GM19043 (cell line): ENCODE data around the gene PHYKPL.
"Not testable (repeated sequence)": the region's sequence is repeated elsewhere in the genome, so short reads cannot be mapped to it uniquely, and the experiment has no call there.

Experiments
- ATAC-seq: cut with Tn5 transposase; IDR thresholded peaks from one replicate; pipeline ENCODE4 v1.9.1; 2021; ENCODE audit warnings: low read depth; ENCODE audit not compliant: unreplicated experiment

PHYKPL gene

GRCh38 chr5:178265746-178266145 is 33.1 kb upstream of the PHYKPL start:
- no peak for ATAC-seq

- no peak for ATAC-seq
Observed at GRCh38 chr5:178264044-178264443, 31.4 kb upstream of the PHYKPL start.

- no peak for ATAC-seq
Observed at GRCh38 chr5:178261666-178262600, 29.3 kb upstream of the PHYKPL start.

GRCh38 chr5:178259623-178260536 is 27.3 kb upstream of the PHYKPL start:
- no peak for ATAC-seq

GRCh38 chr5:178257650-178258049 is 25.0 kb upstream of the PHYKPL start:
- no peak for ATAC-seq

GRCh38 chr5:178256746-178257145 is 24.1 kb upstream of the PHYKPL start:
- ATAC-seq, result no peak

- not testable (repeated sequence) for ATAC-seq
Observed at GRCh38 chr5:178253632-178254031, 21.0 kb upstream of the PHYKPL start.

GRCh38 chr5:178252258-178252657 is 19.7 kb upstream of the PHYKPL start:
- ATAC-seq, result no peak

- no peak for ATAC-seq
Observed at GRCh38 chr5:178250263-178250662, 17.7 kb upstream of the PHYKPL start.

GRCh38 chr5:178249191-178249989 is 16.8 kb upstream of the PHYKPL start:
- ATAC-seq, result no peak

GRCh38 chr5:178248750-178249149 is 16.1 kb upstream of the PHYKPL start:
- no peak for ATAC-seq

GRCh38 chr5:178247481-178248456 is 15.2 kb upstream of the PHYKPL start:
- no peak for ATAC-seq

- no peak for ATAC-seq
Observed at GRCh38 chr5:178246624-178247279, 14.2 kb upstream of the PHYKPL start.

GRCh38 chr5:178245389-178245788 is 12.8 kb upstream of the PHYKPL start:
- no peak for ATAC-seq

- no peak for ATAC-seq
Observed at GRCh38 chr5:178244576-178244975, 12.0 kb upstream of the PHYKPL start.

- ATAC-seq, result no peak
Observed at GRCh38 chr5:178242416-178242815, 9.8 kb upstream of the PHYKPL start.

- ATAC-seq, result no peak
Observed at GRCh38 chr5:178241688-178242231, 9.2 kb upstream of the PHYKPL start.

- ATAC-seq, result no peak
Observed at GRCh38 chr5:178241231-178241663, 8.6 kb upstream of the PHYKPL start.
